IPS-15b (cell line): ENCODE data around the gene NAPSA.
A peak's percentile ranks its signal among the peaks of the same experiment; 100 is the strongest.

ENCODE experiments used
- H3K27me3 ChIP-seq: one replicate; pipeline ENCODE4 v1.6.1; 2013; ENCODE audit warnings: low read length; ENCODE audit not compliant: control insufficient read depth, insufficient read depth
- H3K36me3 ChIP-seq: one replicate; pipeline ENCODE4 v1.6.1; 2013; ENCODE audit warnings: low read length; ENCODE audit not compliant: control insufficient read depth, insufficient read depth
- H3K4me1 ChIP-seq: one replicate; pipeline ENCODE4 v1.6.1; 2013; ENCODE audit warnings: mild to moderate bottlenecking, low read length; ENCODE audit not compliant: control insufficient read depth, insufficient read depth
- H3K4me3 ChIP-seq: one replicate; pipeline ENCODE4 v1.5.1; 2013; ENCODE audit warnings: low read depth, low read length
- H3K9ac ChIP-seq: one replicate; pipeline ENCODE4 v1.6.1; 2013; ENCODE audit warnings: low read depth, mild to moderate bottlenecking, low read length
- H3K9me3 ChIP-seq: one replicate; pipeline ENCODE4 v1.6.1; 2013; ENCODE audit warnings: mild to moderate bottlenecking, low read length; ENCODE audit not compliant: control insufficient read depth, insufficient read depth

The NAPSA gene

DNA sequence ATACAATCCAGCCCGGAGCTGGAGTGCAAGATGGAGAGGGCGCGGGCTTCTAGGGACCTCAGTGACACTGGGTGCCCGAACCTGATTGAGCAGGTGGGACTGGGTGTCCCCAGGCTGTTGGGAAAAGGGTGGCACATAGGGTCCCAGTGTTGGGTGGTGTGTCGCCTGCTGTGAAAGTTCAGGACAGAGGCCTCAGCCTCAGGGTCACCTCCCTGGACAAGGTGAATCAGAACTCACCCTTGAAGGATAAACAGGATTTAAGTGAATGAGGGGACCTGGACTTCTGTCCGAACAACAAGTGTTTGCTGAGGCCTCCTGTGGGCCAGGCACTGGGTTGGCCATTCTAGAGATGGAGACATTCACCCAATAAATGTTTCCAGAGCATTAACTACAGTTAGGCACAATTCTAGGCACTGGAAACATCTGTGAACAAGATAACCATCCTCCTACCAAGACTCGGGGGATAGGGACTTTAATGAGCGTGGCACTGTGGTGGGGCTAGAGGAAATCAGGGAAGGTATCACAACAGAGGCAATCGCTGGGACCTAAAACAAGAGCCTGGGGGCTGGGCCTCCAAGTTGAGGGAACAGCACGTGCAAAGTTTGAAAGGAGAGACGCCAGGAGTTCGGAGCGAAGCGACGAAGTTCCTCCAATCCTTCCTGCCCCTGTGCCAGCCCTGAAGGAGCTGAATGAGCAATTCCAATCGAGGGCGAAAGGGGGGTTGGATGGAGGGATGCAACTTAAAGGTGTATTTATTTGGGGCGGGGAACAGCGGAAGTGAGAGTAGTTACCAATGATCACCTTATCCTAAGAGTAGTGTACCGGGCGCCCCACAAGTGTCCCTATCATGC, 17.8 kb upstream of the NAPSA start:
- no peaks in the 10 kb centered on the region for H3K4me1 ChIP-seq
- no peaks in the 10 kb centered on the region for H3K9me3 ChIP-seq
- H3K36me3 ChIP-seq: peaks cover 54% of the 10 kb centered on the region
- peak overlapping the region; percentile 79 for H3K4me3 ChIP-seq
- H3K27me3 ChIP-seq: no peaks in the 10 kb centered on the region
- H3K9ac ChIP-seq: peak overlapping the region; percentile 32

DNA sequence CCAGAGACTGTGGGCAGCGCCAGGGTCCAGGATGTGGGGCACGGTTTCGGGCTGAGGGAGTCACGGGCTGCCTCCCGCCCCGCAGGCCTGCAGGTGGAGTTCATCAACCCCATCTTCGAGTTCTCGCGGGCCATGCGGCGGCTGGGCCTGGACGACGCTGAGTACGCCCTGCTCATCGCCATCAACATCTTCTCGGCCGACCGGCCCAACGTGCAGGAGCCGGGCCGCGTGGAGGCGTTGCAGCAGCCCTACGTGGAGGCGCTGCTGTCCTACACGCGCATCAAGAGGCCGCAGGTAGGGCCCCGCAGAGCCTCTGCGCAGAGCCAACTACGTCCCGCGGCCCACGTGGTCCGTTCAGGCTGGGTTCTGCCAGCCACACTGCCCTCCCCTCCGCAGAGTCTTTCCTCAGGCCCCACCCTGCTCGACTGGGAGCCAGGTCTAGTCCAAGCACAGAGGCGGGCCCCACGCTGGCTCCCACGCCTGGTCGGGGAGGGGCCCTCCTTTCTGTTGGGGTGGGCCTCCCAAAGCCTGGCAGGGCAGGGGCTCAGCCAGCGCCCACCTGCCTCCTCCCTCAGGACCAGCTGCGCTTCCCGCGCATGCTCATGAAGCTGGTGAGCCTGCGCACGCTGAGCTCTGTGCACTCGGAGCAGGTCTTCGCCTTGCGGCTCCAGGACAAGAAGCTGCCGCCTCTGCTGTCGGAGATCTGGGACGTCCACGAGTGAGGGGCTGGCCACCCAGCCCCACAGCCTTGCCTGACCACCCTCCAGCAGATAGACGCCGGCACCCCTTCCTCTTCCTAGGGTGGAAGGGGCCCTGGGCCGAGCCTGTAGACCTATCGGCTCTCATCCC, 16.7 kb upstream of the NAPSA start:
- no peak overlapping the region for H3K4me3 ChIP-seq
- no peaks in the 10 kb centered on the region for H3K27me3 ChIP-seq
- no peaks in the 10 kb centered on the region for H3K9me3 ChIP-seq
- H3K36me3 ChIP-seq: peaks cover 54% of the 10 kb centered on the region
- H3K4me1 ChIP-seq: no peaks in the 10 kb centered on the region
- no peak overlapping the region for H3K9ac ChIP-seq

DNA sequence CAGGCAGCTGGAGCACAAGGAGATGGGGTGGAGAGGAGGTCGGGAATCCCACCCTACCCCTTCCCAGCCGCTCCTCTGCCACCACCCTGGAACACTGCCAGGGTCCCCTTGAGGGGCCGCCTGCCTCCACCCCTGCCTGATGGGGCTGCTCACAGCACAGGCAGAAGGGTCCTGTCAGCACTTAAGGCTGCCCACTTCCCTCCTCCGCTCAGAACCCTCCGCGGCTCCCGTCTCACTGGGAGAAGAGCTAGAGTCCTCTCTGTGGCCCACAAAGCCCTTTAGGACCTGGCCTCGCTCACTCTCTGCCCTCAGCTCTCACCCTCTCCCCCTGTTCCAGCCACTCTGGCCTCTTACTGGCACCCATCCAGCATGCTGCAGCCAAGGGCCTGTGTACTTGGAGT, 15.3 kb upstream of the NAPSA start:
- Histone ChIP-seq H3K4me3 (no peak overlapping the region), H3K9ac (no peak overlapping the region), H3K27me3 (no peaks in the 10 kb centered on the region), H3K9me3 (no peaks in the 10 kb centered on the region), H3K4me1 (no peaks in the 10 kb centered on the region), H3K36me3 (peaks cover 47% of the 10 kb centered on the region)

DNA sequence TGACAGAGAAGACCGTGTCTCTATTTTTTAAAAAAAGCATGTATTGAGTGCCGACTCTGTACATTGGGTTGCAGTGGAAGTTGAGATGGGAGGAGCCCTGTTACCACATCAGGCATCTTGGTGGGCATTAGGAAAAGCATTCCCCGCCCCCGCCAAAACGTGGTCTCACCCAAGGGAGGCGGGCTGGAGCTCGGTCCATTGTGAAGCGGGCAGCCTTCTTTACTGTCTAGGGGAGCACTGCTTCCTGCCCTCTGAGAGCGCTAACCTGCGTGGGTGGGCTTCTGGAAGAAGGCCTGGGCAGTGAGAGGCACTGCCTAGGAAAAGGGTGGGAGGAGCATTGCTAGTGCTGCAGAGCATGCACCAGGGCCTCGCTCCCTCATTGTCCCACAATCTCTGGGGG, 14.7 kb upstream of the NAPSA start:
- Histone ChIP-seq H3K9me3 (no peaks in the 10 kb centered on the region), H3K27me3 (no peaks in the 10 kb centered on the region), H3K9ac (no peak overlapping the region), H3K4me1 (no peaks in the 10 kb centered on the region), H3K36me3 (peaks cover 44% of the 10 kb centered on the region), H3K4me3 (no peak overlapping the region)

DNA sequence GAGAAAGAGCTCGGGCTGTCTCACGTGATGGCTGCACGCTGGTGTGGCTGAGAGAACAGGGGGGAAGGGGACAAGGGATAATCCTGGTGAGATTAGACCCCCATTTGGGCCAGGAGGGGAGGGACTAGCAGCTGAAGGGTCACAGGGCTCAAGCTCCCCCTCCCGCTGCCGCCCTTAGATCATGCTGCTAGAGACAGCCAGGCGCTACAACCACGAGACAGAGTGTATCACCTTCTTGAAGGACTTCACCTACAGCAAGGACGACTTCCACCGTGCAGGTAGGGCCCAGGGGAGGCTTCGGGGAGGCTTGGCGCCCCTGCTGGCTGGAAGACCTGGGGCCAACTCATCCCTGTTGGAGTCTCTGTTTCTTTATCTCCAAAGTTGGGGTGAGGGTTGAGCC, 14.2 kb upstream of the NAPSA start:
- Histone ChIP-seq H3K9ac (no peak overlapping the region), H3K9me3 (no peaks in the 10 kb centered on the region), H3K27me3 (no peaks in the 10 kb centered on the region), H3K4me3 (no peak overlapping the region), H3K4me1 (no peaks in the 10 kb centered on the region), H3K36me3 (peaks cover 44% of the 10 kb centered on the region)

DNA sequence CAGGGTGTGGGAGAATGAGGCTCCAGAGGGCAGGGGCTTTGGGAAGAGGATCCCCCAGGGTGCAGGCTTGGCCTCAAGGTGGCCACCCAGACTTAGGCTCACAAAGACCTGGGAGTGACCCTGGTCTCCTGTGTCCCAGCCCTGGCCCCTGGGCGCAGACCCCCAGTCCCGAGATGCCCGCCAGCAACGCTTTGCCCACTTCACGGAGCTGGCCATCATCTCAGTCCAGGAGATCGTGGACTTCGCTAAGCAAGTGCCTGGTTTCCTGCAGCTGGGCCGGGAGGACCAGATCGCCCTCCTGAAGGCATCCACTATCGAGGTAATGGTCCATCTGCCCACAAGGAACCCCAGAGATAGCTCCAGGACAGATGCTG, 13.4 kb upstream of the NAPSA start:
- peaks cover 44% of the 10 kb centered on the region for H3K36me3 ChIP-seq
- no peaks in the 10 kb centered on the region for H3K4me1 ChIP-seq
- H3K27me3 ChIP-seq: no peaks in the 10 kb centered on the region
- H3K4me3 ChIP-seq: no peak overlapping the region
- no peak overlapping the region for H3K9ac ChIP-seq
- no peaks in the 10 kb centered on the region for H3K9me3 ChIP-seq

DNA sequence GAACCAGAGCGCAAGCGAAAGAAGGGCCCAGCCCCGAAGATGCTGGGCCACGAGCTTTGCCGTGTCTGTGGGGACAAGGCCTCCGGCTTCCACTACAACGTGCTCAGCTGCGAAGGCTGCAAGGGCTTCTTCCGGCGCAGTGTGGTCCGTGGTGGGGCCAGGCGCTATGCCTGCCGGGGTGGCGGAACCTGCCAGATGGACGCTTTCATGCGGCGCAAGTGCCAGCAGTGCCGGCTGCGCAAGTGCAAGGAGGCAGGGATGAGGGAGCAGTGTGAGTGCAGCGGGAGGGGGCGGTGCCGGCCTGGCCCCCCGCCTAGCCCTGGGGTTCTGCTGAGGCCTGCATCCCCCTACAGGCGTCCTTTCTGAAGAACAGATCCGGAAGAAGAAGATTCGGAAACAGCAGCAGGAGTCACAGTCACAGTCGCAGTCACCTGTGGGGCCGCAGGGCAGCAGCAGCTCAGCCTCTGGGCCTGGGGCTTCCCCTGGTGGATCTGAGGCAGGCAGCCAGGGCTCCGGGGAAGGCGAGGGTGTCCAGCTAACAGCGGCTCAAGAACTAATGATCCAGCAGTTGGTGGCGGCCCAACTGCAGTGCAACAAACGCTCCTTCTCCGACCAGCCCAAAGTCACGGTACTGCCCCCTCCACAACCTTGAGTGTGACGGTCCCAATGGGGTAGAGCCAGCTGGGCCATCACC, 12.9 kb upstream of the NAPSA start:
- Histone ChIP-seq H3K4me1 (no peaks in the 10 kb centered on the region), H3K9ac (no peak overlapping the region), H3K36me3 (peaks cover 44% of the 10 kb centered on the region), H3K27me3 (no peaks in the 10 kb centered on the region), H3K9me3 (no peaks in the 10 kb centered on the region), H3K4me3 (no peak overlapping the region)

DNA sequence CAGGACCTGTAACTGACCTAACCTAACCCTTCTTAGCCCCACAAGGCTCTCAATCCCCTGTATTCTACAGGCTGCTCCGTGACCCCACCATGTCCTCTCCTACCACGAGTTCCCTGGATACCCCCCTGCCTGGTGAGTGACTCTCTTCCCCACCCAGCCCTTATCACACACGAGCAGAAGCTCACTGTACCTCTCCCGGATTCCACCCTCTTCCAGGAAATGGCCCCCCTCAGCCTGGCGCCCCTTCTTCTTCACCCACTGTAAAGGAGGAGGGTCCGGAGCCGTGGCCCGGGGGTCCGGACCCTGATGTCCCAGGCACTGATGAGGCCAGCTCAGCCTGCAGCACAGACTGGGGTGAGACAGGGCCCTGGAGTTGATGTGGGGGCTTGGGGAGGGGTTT, 12.1 kb upstream of the NAPSA start:
- peak overlapping the region; percentile 39 for H3K4me3 ChIP-seq
- no peaks in the 10 kb centered on the region for H3K27me3 ChIP-seq
- H3K9ac ChIP-seq: no peak overlapping the region
- H3K4me1 ChIP-seq: no peaks in the 10 kb centered on the region
- H3K36me3 ChIP-seq: peaks cover 44% of the 10 kb centered on the region
- H3K9me3 ChIP-seq: no peaks in the 10 kb centered on the region

DNA sequence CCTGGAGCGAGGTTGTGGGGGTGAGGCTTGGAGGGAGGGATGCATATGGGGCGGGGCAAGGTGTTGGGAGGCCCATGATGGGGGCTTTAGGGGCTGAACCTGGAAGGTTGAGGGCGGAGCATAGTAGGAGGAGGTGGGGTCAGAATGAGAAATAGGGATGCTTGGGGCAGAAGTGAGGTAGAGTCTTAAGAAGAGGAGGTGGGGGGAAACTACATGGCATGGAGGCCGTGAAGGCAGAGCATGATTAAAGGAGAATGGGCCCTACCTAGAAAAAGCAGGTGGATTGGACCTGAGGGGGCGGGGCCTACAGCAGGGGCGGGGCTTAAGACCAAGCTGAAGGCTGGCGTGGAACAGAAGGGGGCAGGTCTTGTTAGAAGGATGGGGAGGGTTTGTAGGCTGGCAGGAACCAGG, 11.6 kb upstream of the NAPSA start:
- no peaks in the 10 kb centered on the region for H3K27me3 ChIP-seq
- H3K36me3 ChIP-seq: peaks cover 42% of the 10 kb centered on the region
- H3K4me1 ChIP-seq: no peaks in the 10 kb centered on the region
- H3K4me3 ChIP-seq: peak overlapping the region; percentile 39
- no peaks in the 10 kb centered on the region for H3K9me3 ChIP-seq
- no peak overlapping the region for H3K9ac ChIP-seq

DNA sequence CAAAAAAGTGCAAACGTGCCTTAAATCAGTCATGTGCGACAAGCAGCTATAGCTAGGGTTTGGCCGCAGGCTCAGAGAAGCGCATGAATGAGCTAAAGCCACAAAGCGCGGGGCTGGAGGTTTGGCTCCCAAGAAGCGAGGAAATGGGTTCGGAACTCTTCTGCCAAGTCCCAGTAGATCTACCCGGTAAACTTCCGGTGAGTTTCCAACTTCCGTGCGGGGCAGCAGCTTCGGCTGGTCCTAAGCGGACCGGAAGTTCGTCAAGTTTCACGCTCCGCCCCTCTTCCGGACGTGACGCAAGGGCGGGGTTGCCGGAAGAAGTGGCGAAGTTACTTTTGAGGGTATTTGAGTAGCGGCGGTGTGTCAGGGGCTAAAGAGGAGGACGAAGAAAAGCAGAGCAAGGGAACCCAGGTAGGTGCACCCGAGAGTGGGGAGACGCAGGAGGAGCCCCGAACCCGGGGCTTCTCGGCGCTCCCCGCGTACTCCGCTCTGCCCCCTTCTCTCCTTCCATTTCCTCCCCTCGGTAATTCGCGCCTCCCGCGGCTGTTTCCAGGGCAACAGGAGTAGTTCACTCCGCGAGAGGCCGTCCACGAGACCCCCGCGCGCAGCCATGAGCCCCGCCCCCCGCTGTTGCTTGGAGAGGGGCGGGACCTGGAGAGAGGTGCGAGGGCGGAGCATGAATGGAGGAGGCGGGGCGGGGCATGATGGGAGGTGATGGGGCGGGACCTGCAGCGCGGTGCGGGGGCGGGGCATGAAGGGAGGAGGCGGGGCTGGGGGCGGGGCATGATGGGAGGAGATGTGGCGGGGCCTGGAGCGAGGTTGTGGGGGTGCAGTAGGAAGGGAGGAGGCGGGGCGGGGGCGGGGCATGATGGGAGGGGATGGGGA, 11.0 kb upstream of the NAPSA start, which contains the start of gene NR1H2:
Gene NR1H2 (plus strand): TSS at position 292 of the 885 bp plus-strand sequence. CDS start 1,149 bp downstream, outside the sequence.
- peak within 1 kb of the TSS; percentile 97 for H3K9ac ChIP-seq
- no peaks in the 10 kb centered on the region for H3K27me3 ChIP-seq
- H3K4me3 ChIP-seq: peak within 1 kb of the TSS; percentile 99
- peaks cover 37% of the 10 kb centered on the region for H3K36me3 ChIP-seq
- no peaks in the 10 kb centered on the region for H3K9me3 ChIP-seq
- no peaks in the 10 kb centered on the region for H3K4me1 ChIP-seq
